HG02981 (cell line): ENCODE results near the gene FYB1.
A peak's percentile ranks its signal among the peaks of the same experiment; 100 is the strongest.

Experiments used
- ATAC-seq: cut with Tn5 transposase; IDR thresholded peaks from one replicate; pipeline ENCODE4 v1.9.1; 2021; ENCODE audit warnings: mild to moderate bottlenecking, moderate library complexity; ENCODE audit not compliant: unreplicated experiment

Gene FYB1

GRCh38 chr5:39099831-39100230 is 119.5 kb downstream of the FYB1 start:
- ATAC-seq: no peak

- no peak for ATAC-seq
These were observed 126.0 kb downstream of the FYB1 start for GRCh38 chr5:39093352-39093751.

GRCh38 chr5:39092581-39093351 is 126.6 kb downstream of the FYB1 start:
- no peak for ATAC-seq

GRCh38 chr5:39091940-39092580 is 127.3 kb downstream of the FYB1 start:
- no peak for ATAC-seq

GRCh38 chr5:39083968-39084367 is 135.4 kb downstream of the FYB1 start:
- ATAC-seq: no peak

GRCh38 chr5:39082995-39083394 is 136.4 kb downstream of the FYB1 start:
- no peak for ATAC-seq

- ATAC-seq: no peak
These were observed 138.7 kb downstream of the FYB1 start for GRCh38 chr5:39080597-39081204.

- no peak for ATAC-seq
These were observed 139.2 kb downstream of the FYB1 start for GRCh38 chr5:39080168-39080567.

GRCh38 chr5:39079147-39079546 is 140.2 kb downstream of the FYB1 start:
- no peak for ATAC-seq

- peak; percentile 16 for ATAC-seq
These were observed 142.3 kb downstream of the FYB1 start for GRCh38 chr5:39076757-39077728.

GRCh38 chr5:39076101-39076756 is 143.1 kb downstream of the FYB1 start:
- ATAC-seq: no peak

- ATAC-seq: peak; percentile 56
These were observed 145.1 kb downstream of the FYB1 start, which contains the start of gene RICTOR for GRCh38 chr5:39074017-39074814. RICTOR (minus strand) TSS chr5:39074399; CDS start chr5:39074377, 22 bp downstream.

- ATAC-seq: peak; percentile 20
These were observed 145.7 kb downstream of the FYB1 start for GRCh38 chr5:39073767-39074016.

GRCh38 chr5:39072925-39073766 is 146.2 kb downstream of the FYB1 start:
- peak; percentile 46 for ATAC-seq

- no peak for ATAC-seq
These were observed 151.3 kb downstream of the FYB1 start for GRCh38 chr5:39068099-39068498.

GRCh38 chr5:39064450-39064849 is 154.9 kb downstream of the FYB1 start:
- no peak for ATAC-seq

- ATAC-seq: no peak
These were observed 156.3 kb downstream of the FYB1 start for GRCh38 chr5:39063037-39063436.

GRCh38 chr5:39062530-39062929 is 156.8 kb downstream of the FYB1 start:
- no peak for ATAC-seq

GRCh38 chr5:39062104-39062503 is 157.3 kb downstream of the FYB1 start:
- no peak for ATAC-seq
